ENCODE results near the gene ZNF215. TPM values are rescaled to one million over a fixed set of nuclear protein-coding genes. Genes with fewer than 3 reads are reported as not detected.
"Not testable (repeated sequence)": the region's sequence is repeated elsewhere in the genome, so short reads cannot be mapped to it uniquely, and the experiment has no call there.

The ZNF215 gene
- total RNA-seq, 1 donor from 2014 or later, result 2.0 TPM

DNA sequence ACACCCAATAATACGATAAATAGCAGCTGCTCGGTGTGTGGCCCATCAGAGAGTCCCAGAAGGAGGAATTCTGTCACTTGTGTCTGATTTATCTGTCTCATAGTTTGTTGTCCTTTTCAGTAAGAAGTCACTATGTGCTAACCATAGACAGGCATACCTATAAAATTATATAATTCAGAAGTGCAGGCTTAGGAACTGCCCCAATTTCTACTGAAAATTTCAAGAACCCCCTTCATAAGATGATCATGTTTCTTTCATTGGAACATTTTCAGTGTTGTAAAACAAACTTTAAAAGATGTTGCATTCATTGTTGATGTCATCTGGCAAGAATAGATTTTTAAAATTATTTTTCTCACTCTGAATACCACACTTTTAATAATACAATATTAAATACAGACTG, 33.8 kb upstream of the ZNF215 start, which contains the start of gene OR2D2:
TSS of gene OR2D2 (minus strand) at position 101 of the 400 bp plus-strand sequence. CDS start at position 101, 0 bp downstream.
- Histone ChIP-seq H3K36me3 (no peaks in the 10 kb centered on the region), H3K4me1 (no peaks in the 10 kb centered on the region), H3K27ac (no peak within 1 kb of the TSS), H3K27me3 (no peaks in the 10 kb centered on the region), H3K9me3 (no peaks in the 10 kb centered on the region), H3K4me3 (no peak within 1 kb of the TSS)
- TF ChIP-seq POLR2AphosphoS5 (IDR thresholded peaks at IDR 0.05; ENCODE audit: insufficient read depth in 1 of 2, low read depth in 1 of 2) (no peak), POLR2A (IDR thresholded peaks at IDR 0.05) (no peak), CTCF (IDR thresholded peaks at IDR 0.05) (no peak)
- intact Hi-C loops (cut with DNase I), result no loop called here
- no peak for DNase-seq (ENCODE audit: extremely low spot score in 2 of 2)

DNA sequence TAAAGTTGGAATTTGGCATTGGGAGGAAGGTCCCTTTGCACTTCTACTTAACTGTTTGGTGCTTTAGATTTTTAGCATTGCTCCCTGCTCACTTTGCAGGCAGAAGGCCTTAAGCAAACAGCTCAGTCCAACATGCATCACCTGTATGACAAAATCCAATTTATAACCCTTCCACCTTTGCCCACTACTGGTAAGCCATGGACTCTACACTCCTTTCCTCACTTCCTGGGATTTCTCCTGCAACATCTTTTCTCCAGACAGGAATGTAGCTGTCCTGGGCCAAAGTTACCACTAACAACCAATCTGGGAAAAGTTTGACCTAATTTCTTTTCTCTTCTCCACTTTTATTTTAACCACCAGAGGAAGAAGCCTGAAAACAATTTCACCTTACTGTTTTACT, 32.1 kb upstream of the ZNF215 start:
- no peak overlapping the region for H3K4me3 ChIP-seq
- H3K4me1 ChIP-seq, result no peaks in the 10 kb centered on the region
- no peaks in the 10 kb centered on the region for H3K36me3 ChIP-seq
- intact Hi-C loops (cut with DNase I), result no loop called here
- no peak for TF ChIP-seq POLR2A (IDR thresholded peaks at IDR 0.05)
- TF ChIP-seq CTCF (IDR thresholded peaks at IDR 0.05), result no peak
- no peak for TF ChIP-seq POLR2AphosphoS5 (IDR thresholded peaks at IDR 0.05; ENCODE audit: insufficient read depth in 1 of 2, low read depth in 1 of 2)
- no peak for DNase-seq (ENCODE audit: extremely low spot score in 2 of 2)
- no peaks in the 10 kb centered on the region for H3K9me3 ChIP-seq
- H3K27ac ChIP-seq, result no peak overlapping the region
- H3K27me3 ChIP-seq, result no peaks in the 10 kb centered on the region

DNA sequence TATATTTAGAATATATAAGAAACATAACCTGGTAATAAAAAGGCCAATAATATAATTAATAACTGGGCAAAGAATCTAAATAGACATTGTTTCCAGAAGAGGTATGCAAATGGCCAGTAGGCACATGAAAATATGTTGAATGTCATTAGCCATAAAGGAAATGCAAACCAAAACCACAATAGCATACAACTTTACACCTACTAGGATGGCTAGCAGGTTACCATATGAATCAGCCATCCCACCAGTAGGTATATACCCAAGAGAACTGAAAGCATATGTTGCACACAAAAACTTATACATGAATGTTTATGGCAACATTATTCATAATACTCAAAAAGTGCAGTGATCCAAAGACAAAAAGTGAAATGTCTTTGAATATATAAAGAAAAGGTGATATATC, 31.2 kb upstream of the ZNF215 start:
- Histone ChIP-seq H3K27me3 (no peaks in the 10 kb centered on the region), H3K4me1 (no peaks in the 10 kb centered on the region)
- intact Hi-C loops (cut with DNase I), result no loop called here

DNA sequence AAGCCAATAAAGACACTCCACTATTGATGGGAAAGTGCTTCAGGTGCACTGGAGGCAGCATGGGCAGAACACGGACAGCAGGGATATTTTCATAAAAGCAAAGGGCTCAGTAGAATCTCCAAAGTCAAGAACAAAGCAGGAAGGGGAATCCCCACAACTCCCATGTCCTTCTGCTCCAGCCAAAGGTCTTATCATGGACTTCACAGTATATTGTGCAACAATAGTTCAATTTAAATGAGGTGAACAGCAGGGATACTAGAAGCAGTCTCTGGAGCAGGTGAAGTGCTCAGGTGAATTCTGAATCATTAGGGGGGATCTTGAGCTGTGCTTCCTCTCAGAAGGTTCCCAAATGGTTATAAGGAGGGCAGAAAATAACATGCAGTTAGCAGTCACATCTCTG, 27.3 kb upstream of the ZNF215 start:
- TF ChIP-seq POLR2A (IDR thresholded peaks at IDR 0.05), result no peak
- TF ChIP-seq POLR2AphosphoS5 (IDR thresholded peaks at IDR 0.05; ENCODE audit: insufficient read depth in 1 of 2, low read depth in 1 of 2), result no peak
- Histone ChIP-seq H3K9me3 (no peaks in the 10 kb centered on the region), H3K27ac (no peak overlapping the region), H3K36me3 (no peaks in the 10 kb centered on the region), H3K4me3 (no peak overlapping the region), H3K27me3 (no peaks in the 10 kb centered on the region), H3K4me1 (no peaks in the 10 kb centered on the region)
- intact Hi-C loops (cut with DNase I), result no loop called here
- no peak for DNase-seq (ENCODE audit: extremely low spot score in 2 of 2)

More for the DNA sequence above, 31.2 kb upstream of the ZNF215 start:
- Histone ChIP-seq H3K4me3 (no peak overlapping the region), H3K36me3 (no peaks in the 10 kb centered on the region), H3K27ac (no peak overlapping the region), H3K9me3 (no peaks in the 10 kb centered on the region)
- no peak for TF ChIP-seq POLR2A (IDR thresholded peaks at IDR 0.05)
- no peak for TF ChIP-seq CTCF (IDR thresholded peaks at IDR 0.05)
- no peak for TF ChIP-seq POLR2AphosphoS5 (IDR thresholded peaks at IDR 0.05; ENCODE audit: insufficient read depth in 1 of 2, low read depth in 1 of 2)
- DNase-seq (ENCODE audit: extremely low spot score in 2 of 2), result no peak

- H3K9me3 ChIP-seq, result no peaks in the 10 kb centered on the region
- intact Hi-C loops (cut with DNase I), result no loop called here
- no peak overlapping the region for H3K27ac ChIP-seq
- no peaks in the 10 kb centered on the region for H3K4me1 ChIP-seq
- no peak overlapping the region for H3K4me3 ChIP-seq
- no peak for TF ChIP-seq POLR2A (IDR thresholded peaks at IDR 0.05)
- no peak for TF ChIP-seq POLR2AphosphoS5 (IDR thresholded peaks at IDR 0.05; ENCODE audit: insufficient read depth in 1 of 2, low read depth in 1 of 2)
- no peaks in the 10 kb centered on the region for H3K36me3 ChIP-seq
- no peaks in the 10 kb centered on the region for H3K27me3 ChIP-seq
- no peak for DNase-seq (ENCODE audit: extremely low spot score in 2 of 2)
Measured at GRCh38 chr11:6900327-6900999, 25.8 kb upstream of the ZNF215 start.

DNA sequence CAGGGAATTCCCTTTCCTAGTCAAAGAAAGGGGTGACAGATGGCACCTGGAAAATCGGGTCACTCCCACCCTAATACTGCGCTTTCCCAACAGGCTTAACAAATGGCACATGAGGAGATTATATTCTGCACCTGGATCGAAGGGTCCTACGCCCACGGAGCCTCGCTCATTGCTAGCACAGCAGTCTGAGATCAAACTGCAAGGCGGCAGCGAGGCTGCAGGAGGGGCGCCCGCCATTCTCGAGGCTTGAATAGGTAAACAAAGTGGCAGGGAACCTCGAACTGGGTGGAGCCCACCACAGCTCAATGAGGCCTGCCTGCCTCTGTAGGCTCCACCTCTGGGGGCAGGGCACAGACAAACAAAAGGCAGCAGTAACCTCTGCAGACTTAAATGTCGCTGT, 21.4 kb upstream of the ZNF215 start:
- H3K4me3 ChIP-seq; H3K9me3 ChIP-seq; intact Hi-C loops (cut with DNase I); H3K36me3 ChIP-seq; DNase-seq (ENCODE audit: extremely low spot score in 2 of 2); H3K4me1 ChIP-seq; H3K27me3 ChIP-seq; H3K27ac ChIP-seq: not testable (repeated sequence)

Data from vagina (tissue), 2 donors.